Lower lobe of right lung (tissue), 2 donors: Measurements from ENCODE around the gene PRDX1. TPM values are rescaled to one million over a fixed set of nuclear protein-coding genes. Genes with fewer than 3 reads are reported as not detected.
"Not testable (repeated sequence)": the region's sequence is repeated elsewhere in the genome, so short reads cannot be mapped to it uniquely, and the experiment has no call there.

Experiments used
- ATAC-seq, 2 donors: fragments of 200-7000 bp; cut with Tn5 transposase; one replicate each; pipeline ENCODE4 v1.9.1; 2020 to 2022; ENCODE audit warnings: mild to moderate bottlenecking in 2 of 2, moderate library complexity in 2 of 2
- DNase-seq: peaks from one replicate; pipeline ENCODE4 v3.0.0-alpha.2; 2020
- H3K27ac ChIP-seq: fragments of 200-600 bp; one replicate; pipeline ENCODE4 v1.8.0; 2022
- H3K27me3 ChIP-seq: fragments of 200-600 bp; one replicate; pipeline ENCODE4 v1.8.0; 2022; ENCODE audit warnings: low read depth
- H3K36me3 ChIP-seq: fragments of 200-600 bp; one replicate; pipeline ENCODE4 v1.8.0; 2022; ENCODE audit warnings: mild to moderate bottlenecking
- H3K4me1 ChIP-seq: fragments of 200-600 bp; one replicate; pipeline ENCODE4 v1.8.0; 2022
- H3K4me3 ChIP-seq: fragments of 200-600 bp; one replicate; pipeline ENCODE4 v1.8.0; 2022; ENCODE audit warnings: mild to moderate bottlenecking
- H3K9me3 ChIP-seq: fragments of 200-600 bp; one replicate; pipeline ENCODE4 v1.8.0; 2022
- intact Hi-C: fragments of 100-400 bp; cut with DNase I; formaldehyde crosslinking; loops from one replicate; pipeline ENCODE4 v1.11.0; 2022
- total RNA-seq: library from RNA; stranded (reverse); fragmentation: NEBNext Ultra II Directional; extraction: Animal tissue kit (Norgen Biotek cat#: 25700); gene quantifications from one replicate; pipeline ENCODE4 v1.2.1, GENCODE V29; 2021
- TF ChIP-seq, protein P1 (sequence below): fragments of 200-600 bp; IDR thresholded peaks from one replicate; pipeline ENCODE4 v1.8.0; 2022; ENCODE audit warnings: antibody characterized with exemption, mild to moderate bottlenecking
- donor health status: DM: no; HTN: yes; CAD: no; lungs with severe emphysema.

PRDX1 gene
- total RNA-seq, 1 donor from 2014 or later, result 417 TPM

DNA sequence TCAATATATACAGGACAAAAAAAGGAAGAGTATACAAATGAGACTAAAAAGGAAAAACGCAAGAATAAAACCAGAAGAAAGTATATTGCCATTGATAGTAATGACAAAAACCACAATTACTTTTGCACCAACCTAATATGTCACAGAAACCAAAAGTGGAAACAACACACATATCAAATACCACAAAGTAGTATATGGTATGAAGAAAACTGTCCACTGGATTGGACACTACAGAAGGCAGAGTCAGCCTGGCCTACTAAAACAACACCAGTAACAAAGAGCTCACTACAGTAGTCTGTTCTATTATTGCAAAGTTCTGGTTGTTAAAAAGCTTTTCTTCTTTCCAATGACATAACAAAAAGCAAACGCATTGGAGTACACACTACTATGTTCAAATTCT, 48.4 kb downstream of the PRDX1 start:
- Histone ChIP-seq H3K4me3 (no peak overlapping the region), H3K27ac (no peak overlapping the region), H3K27me3 (no peaks in the 10 kb centered on the region), H3K36me3 (no peaks in the 10 kb centered on the region), H3K4me1 (no peaks in the 10 kb centered on the region), H3K9me3 (no peaks in the 10 kb centered on the region)
- TF ChIP-seq, protein P1, sequence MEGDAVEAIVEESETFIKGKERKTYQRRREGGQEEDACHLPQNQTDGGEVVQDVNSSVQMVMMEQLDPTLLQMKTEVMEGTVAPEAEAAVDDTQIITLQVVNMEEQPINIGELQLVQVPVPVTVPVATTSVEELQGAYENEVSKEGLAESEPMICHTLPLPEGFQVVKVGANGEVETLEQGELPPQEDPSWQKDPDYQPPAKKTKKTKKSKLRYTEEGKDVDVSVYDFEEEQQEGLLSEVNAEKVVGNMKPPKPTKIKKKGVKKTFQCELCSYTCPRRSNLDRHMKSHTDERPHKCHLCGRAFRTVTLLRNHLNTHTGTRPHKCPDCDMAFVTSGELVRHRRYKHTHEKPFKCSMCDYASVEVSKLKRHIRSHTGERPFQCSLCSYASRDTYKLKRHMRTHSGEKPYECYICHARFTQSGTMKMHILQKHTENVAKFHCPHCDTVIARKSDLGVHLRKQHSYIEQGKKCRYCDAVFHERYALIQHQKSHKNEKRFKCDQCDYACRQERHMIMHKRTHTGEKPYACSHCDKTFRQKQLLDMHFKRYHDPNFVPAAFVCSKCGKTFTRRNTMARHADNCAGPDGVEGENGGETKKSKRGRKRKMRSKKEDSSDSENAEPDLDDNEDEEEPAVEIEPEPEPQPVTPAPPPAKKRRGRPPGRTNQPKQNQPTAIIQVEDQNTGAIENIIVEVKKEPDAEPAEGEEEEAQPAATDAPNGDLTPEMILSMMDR, result no peak
- intact Hi-C loops, result no loop called here
- no peak for DNase-seq
- no peak for ATAC-seq

DNA sequence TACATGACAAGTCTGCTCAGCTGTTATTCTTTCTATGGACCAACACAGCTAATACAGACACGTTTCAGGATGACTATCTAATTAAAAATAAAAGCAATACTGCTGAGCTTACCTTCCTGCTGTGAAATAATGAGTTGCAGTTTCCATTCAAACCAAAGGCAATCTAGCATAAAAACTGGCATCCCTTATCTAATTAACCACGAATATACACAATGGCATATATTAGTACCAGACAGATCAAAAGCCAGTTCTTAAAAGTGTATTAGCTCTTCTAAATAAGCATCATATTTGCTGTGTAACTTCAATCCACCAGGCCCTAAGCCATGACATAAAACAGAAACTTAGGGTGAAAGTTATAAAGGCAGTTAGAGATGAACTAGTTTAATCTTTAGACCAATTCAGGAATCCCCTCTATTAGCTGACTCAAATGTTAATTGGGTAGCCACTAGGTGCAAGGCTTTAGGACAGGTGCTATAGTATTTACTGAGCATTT, 51.3 kb downstream of the PRDX1 start:
- DNase-seq (no peak), ATAC-seq (no peak)
- Histone ChIP-seq H3K27me3 (no peaks in the 10 kb centered on the region), H3K4me3 (no peak overlapping the region), H3K27ac (no peak overlapping the region), H3K36me3 (no peaks in the 10 kb centered on the region), H3K4me1 (no peaks in the 10 kb centered on the region), H3K9me3 (no peaks in the 10 kb centered on the region)
- TF ChIP-seq, protein P1, result no peak
- intact Hi-C loops, result no loop called here

DNA sequence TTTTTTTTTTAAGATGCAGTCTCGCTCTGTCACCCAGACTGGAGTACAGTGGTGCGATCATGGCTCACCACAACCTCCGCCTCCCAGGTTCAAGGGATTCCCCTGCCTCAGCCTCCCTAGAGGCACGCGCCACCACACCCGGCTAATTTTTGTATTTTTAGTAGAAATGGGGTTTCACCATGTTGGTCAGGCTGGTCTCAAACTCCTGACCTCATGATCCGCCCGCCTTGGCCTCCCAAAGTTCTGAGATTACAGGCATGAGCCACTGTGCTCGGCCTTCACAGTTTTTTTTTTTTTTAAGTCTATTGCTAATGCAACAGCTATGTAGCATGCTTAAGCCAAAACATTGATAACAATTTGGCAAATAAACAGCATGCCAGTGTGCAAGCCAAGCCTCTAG, 54.3 kb downstream of the PRDX1 start:
- ATAC-seq, intact Hi-C loops: not testable (repeated sequence)

DNA sequence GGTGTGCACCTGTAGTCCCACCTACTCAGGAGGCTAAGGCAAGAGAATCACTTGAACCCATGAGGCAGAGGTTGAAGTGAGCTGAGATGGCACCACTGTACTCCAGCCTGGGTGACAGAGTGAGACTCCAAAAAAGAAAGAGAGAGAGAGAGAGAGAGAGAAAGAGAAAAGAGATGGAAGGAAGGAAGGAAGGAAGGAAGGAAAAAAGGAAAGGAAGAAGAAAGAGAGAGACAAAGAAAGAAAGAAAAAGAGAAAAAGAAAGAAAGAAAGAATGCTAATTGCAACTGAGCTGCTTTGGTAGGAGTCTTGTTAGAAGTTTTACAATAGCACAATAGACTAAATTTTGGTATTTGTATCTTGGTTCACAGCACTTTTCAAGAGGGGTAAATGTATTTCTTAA, 56.4 kb downstream of the PRDX1 start:
- Histone ChIP-seq H3K4me3 (no peak overlapping the region), H3K36me3 (no peaks in the 10 kb centered on the region), H3K27ac (no peak overlapping the region), H3K4me1 (no peaks in the 10 kb centered on the region), H3K9me3 (no peaks in the 10 kb centered on the region), H3K27me3 (no peaks in the 10 kb centered on the region)
- TF ChIP-seq, protein P1, result no peak
- ATAC-seq, result no peak
- DNase-seq, result no peak
- intact Hi-C loops, result no loop called here

More for the DNA sequence above, 54.3 kb downstream of the PRDX1 start:
- not testable (repeated sequence) for H3K27me3 ChIP-seq, H3K27ac ChIP-seq, DNase-seq, H3K36me3 ChIP-seq, H3K9me3 ChIP-seq, H3K4me3 ChIP-seq, H3K4me1 ChIP-seq

Other genes starting within 250 kb of the PRDX1 start
- gene HPDL, start 195.0 kb downstream of the PRDX1 start, total RNA-seq, result not detected
- 11.5 TPM for gene TOE1, start 181.7 kb downstream of the PRDX1 start, total RNA-seq
- 23.7 TPM for gene MUTYH, start 181.4 kb downstream of the PRDX1 start, total RNA-seq
- 8.2 TPM for gene TESK2, start 30.7 kb downstream of the PRDX1 start, total RNA-seq
- gene CCDC163, start 21.8 kb downstream of the PRDX1 start, total RNA-seq, result 0.77 TPM
- 5.9 TPM for gene MMACHC, start 21.6 kb downstream of the PRDX1 start, total RNA-seq
- gene AKR1A1, start 28.9 kb upstream of the PRDX1 start, total RNA-seq, result 203 TPM
- gene NASP, start 62.2 kb upstream of the PRDX1 start, total RNA-seq, result 50.0 TPM
- 20.3 TPM for gene CCDC17, start 102.2 kb upstream of the PRDX1 start, total RNA-seq
- 146 TPM for gene GPBP1L1, start 164.6 kb upstream of the PRDX1 start, total RNA-seq
- gene TMEM69, start 166.3 kb upstream of the PRDX1 start, total RNA-seq, result 16.8 TPM
- 13.4 TPM for gene IPP, start 228.8 kb upstream of the PRDX1 start, total RNA-seq